T-cell (primary cell): Measurements from ENCODE around the gene PEMT. TPM values are rescaled to one million over a fixed set of nuclear protein-coding genes. Genes with fewer than 3 reads are reported as not detected.
"Not testable (repeated sequence)": the region's sequence is repeated elsewhere in the genome, so short reads cannot be mapped to it uniquely, and the experiment has no call there.

Experiments used
- ATAC-seq, 4 experiments: fragments of 200-7000 bp in 3 of 4; fragments of 150-1000 bp in 1 of 4; cut with Tn5 transposase; replicated peaks in 1 of 4; 1 replicate in 3 of 4; 2 replicates in 1 of 4; pipeline ENCODE4 v1.10.0; 2021; ENCODE audit warnings: moderate library complexity in 3 of 4, mild to moderate bottlenecking in 2 of 4, moderate number of reproducible peaks in 1 of 4
- CTCF ChIA-PET, 2 donors: fragments of 300-600 bp; sonication (Branson Sonifier 250); formaldehyde crosslinking; loops; one replicate each; lab custom pipeline; 2022; ENCODE audit warnings: antibody characterized with exemption in 2 of 2; lab: Charles Lee
- POLR2A ChIA-PET, 2 donors: fragments of 300-600 bp; sonication (Branson Sonifier 250); formaldehyde crosslinking; loops; one replicate each; lab custom pipeline; 2022; ENCODE audit warnings: antibody characterized with exemption in 2 of 2; lab: Charles Lee
- DNase-seq, 35 experiments: peaks; one replicate each; pipeline versions ENCODE4 v3.0.0 to v3.0.0-alpha.2; 2013 to 2023
- H3K27ac ChIP-seq: one replicate; pipeline ENCODE4 v1.5.1; 2013; ENCODE audit warnings: low read length
- H3K27me3 ChIP-seq, 2 experiments: replicated peaks in 1 of 2; 1 replicate in 1 of 2; 2 replicates in 1 of 2; pipeline versions ENCODE4 v1.6.1 to v1.7.0; 2013; ENCODE audit warnings: low read length in 1 of 2, mixed read lengths in 1 of 2; ENCODE audit not compliant: control insufficient read depth in 2 of 2, insufficient read depth in 2 of 2; ENCODE audit errors: extremely low read depth in 1 of 2
- H3K36me3 ChIP-seq, 2 donors: 1 replicate in 1 of 2; 2 replicates in 1 of 2; pipeline versions ENCODE4 v1.6.1 to v1.7.0; 2013; ENCODE audit warnings: low read length in 1 of 2; ENCODE audit not compliant: control insufficient read depth in 2 of 2, insufficient read depth in 1 of 2; ENCODE audit errors: extremely low read depth in 1 of 2
- H3K4me1 ChIP-seq, 2 experiments: 1 replicate in 1 of 2; 2 replicates in 1 of 2; pipeline versions ENCODE4 v1.6.1 to v1.7.0; 2013; ENCODE audit warnings: low read length in 2 of 2, mixed read lengths in 1 of 2; ENCODE audit not compliant: insufficient read depth in 2 of 2, control insufficient read depth in 1 of 2; ENCODE audit errors: extremely low read depth in 1 of 2
- H3K4me3 ChIP-seq, 2 donors: 1 replicate in 1 of 2; 2 replicates in 1 of 2; pipeline versions ENCODE4 v1.5.1 to v1.7.0; 2013; ENCODE audit warnings: mild to moderate bottlenecking in 2 of 2, low read length in 1 of 2, moderate library complexity in 1 of 2; ENCODE audit not compliant: control insufficient read depth in 1 of 2; ENCODE audit errors: extremely low read depth in 1 of 2
- H3K9me3 ChIP-seq: 2 replicates; pipeline ENCODE4 v1.7.0; 2013
- H3K27ac Mint-ChIP-seq, 2 donors: one replicate each; pipeline ENCODE4 v1.8.0; 2020 to 2021; ENCODE audit warnings: mild to moderate bottlenecking in 2 of 2, mixed read lengths in 2 of 2
- H3K27me3 Mint-ChIP-seq, 2 donors: one replicate each; pipeline ENCODE4 v1.8.0; 2021 to 2022; ENCODE audit warnings: mixed read lengths in 2 of 2
- H3K36me3 Mint-ChIP-seq: one replicate; pipeline ENCODE4 v1.8.0; 2021; ENCODE audit warnings: mixed read lengths
- H3K4me1 Mint-ChIP-seq, 3 donors: one replicate each; pipeline ENCODE4 v1.8.0; 2020 to 2022; ENCODE audit warnings: mixed read lengths in 3 of 3, mild to moderate bottlenecking in 1 of 3
- H3K4me3 Mint-ChIP-seq, 3 donors: one replicate each; pipeline ENCODE4 v1.8.0; 2020 to 2022; ENCODE audit warnings: mild to moderate bottlenecking in 3 of 3, mixed read lengths in 3 of 3, moderate library complexity in 3 of 3
- H3K9me3 Mint-ChIP-seq, 3 donors: one replicate each; pipeline ENCODE4 v1.8.0; 2020 to 2022; ENCODE audit warnings: mixed read lengths in 3 of 3
- WGBS: methylation state at CpG from one replicate; pipeline ENCODE4 v1.1.5; 2013; ENCODE audit warnings: missing lambda C conversion rate; ENCODE audit not compliant: insufficient coverage; 5-methylcytosine and 5-hydroxymethylcytosine counted together
- total RNA-seq, 35 experiments: library from RNA in 6 of 35; stranded (reverse) in 6 of 35; fragments of 120-200 nt in 1 of 35; gene quantifications; one replicate each; pipeline versions ENCODE4 v1.2.1 to v1.2.4 and lab custom pipeline; 2013 to 2026

PEMT gene
- total RNA-seq, 5 donors from 2014 or later (not counting 1 experiment from before 2014, with no cell fraction given): 13.3 to 25.8 (median 14.6) TPM

- Mint-ChIP-seq H3K27me3 (peaks cover 11 to 38% of the 10 kb centered on the region in 2 donors), H3K4me3 (no peak overlapping the region), H3K4me1 (no peaks in the 10 kb centered on the region), H3K36me3 (no peaks in the 10 kb centered on the region), H3K9me3 (no peaks in the 10 kb centered on the region), H3K27ac (no peak overlapping the region)
- Histone ChIP-seq H3K4me3 (no peak overlapping the region), H3K27ac (no peak overlapping the region), H3K4me1 (no peaks in the 10 kb centered on the region), H3K9me3 (no peaks in the 10 kb centered on the region), H3K36me3 (no peaks in the 10 kb centered on the region), H3K27me3 (peaks cover 0 to 24% of the 10 kb centered on the region in 2 experiments)
- POLR2A ChIA-PET: no interaction called here
- no peak for ATAC-seq
- 77% methylated on average over 5 of the region's 5 CpGs for WGBS
- CTCF ChIA-PET: interaction anchor here in 1 of 2 donors (0.5 kb wide), 1 partner anchor 130 kb away, joined by 6 read pairs; no protein-coding TSS in a partner anchor
- no peak for DNase-seq
These were observed 123.1 kb downstream of the PEMT start for GRCh38 chr17:17468217-17469010.

GRCh38 chr17:17467720-17468119, 123.8 kb downstream of the PEMT start:
- H3K27ac ChIP-seq: no peak overlapping the region
- ChIA-PET POLR2A (no interaction called here), CTCF (interaction anchor here in 1 of 2 donors (0.5 kb wide), 1 partner anchor 130 kb away, joined by 6 read pairs; no protein-coding TSS in a partner anchor)
- no peak for DNase-seq
- no peak overlapping the region for H3K4me3 ChIP-seq
- Mint-ChIP-seq H3K4me1 (no peaks in the 10 kb centered on the region), H3K27ac (no peak overlapping the region), H3K4me3 (no peak overlapping the region), H3K36me3 (no peaks in the 10 kb centered on the region), H3K9me3 (no peaks in the 10 kb centered on the region), H3K27me3 (peaks cover 11 to 43% of the 10 kb centered on the region in 2 donors)
- H3K36me3 ChIP-seq: no peaks in the 10 kb centered on the region
- no peaks in the 10 kb centered on the region for H3K4me1 ChIP-seq
- ATAC-seq: no peak
- H3K27me3 ChIP-seq: peaks cover 0 to 28% of the 10 kb centered on the region in 2 experiments
- 80% methylated on average over 4 of the region's 5 CpGs for WGBS
- H3K9me3 ChIP-seq: no peaks in the 10 kb centered on the region

- Histone ChIP-seq H3K9me3 (no peaks in the 10 kb centered on the region), H3K4me3 (no peak overlapping the region), H3K4me1 (no peaks in the 10 kb centered on the region), H3K27me3 (peaks cover 0 to 28% of the 10 kb centered on the region in 2 experiments), H3K36me3 (no peaks in the 10 kb centered on the region), H3K27ac (no peak overlapping the region)
- no peak overlapping the region for H3K4me3 Mint-ChIP-seq
- DNase-seq (no peak), ATAC-seq (no peak)
- H3K4me1 Mint-ChIP-seq: no peaks in the 10 kb centered on the region
- ChIA-PET POLR2A (interaction anchor here in 1 of 2 donors (0.7 kb wide), 1 partner anchor 202 kb away, joined by 3 read pairs; no protein-coding TSS in a partner anchor), CTCF (no interaction called here)
- H3K27ac Mint-ChIP-seq: no peak overlapping the region
- no peaks in the 10 kb centered on the region for H3K9me3 Mint-ChIP-seq
- peaks cover 11 to 40% of the 10 kb centered on the region in 2 donors for H3K27me3 Mint-ChIP-seq
- 78% methylated on average over 5 of the region's 5 CpGs for WGBS
- H3K36me3 Mint-ChIP-seq: no peaks in the 10 kb centered on the region
These were observed 124.5 kb downstream of the PEMT start for GRCh38 chr17:17467016-17467415.

GRCh38 chr17:17466511-17466910, 125.0 kb downstream of the PEMT start:
- ChIA-PET CTCF (interaction anchor here in 1 of 2 donors (1.0 kb wide), 1 partner anchor 23 kb away, joined by 3 read pairs; no protein-coding TSS in a partner anchor), POLR2A (interaction anchor here in 1 of 2 donors (0.7 kb wide), 1 partner anchor 202 kb away, joined by 3 read pairs; no protein-coding TSS in a partner anchor)
- H3K27me3 Mint-ChIP-seq: peaks cover 11 to 38% of the 10 kb centered on the region in 2 donors
- DNase-seq (no peak), ATAC-seq (no peak)
- Histone ChIP-seq H3K4me1 (no peaks in the 10 kb centered on the region), H3K27ac (no peak overlapping the region), H3K4me3 (no peak overlapping the region), H3K36me3 (no peaks in the 10 kb centered on the region), H3K27me3 (peaks cover 0 to 32% of the 10 kb centered on the region in 2 experiments), H3K9me3 (no peaks in the 10 kb centered on the region)
- H3K36me3 Mint-ChIP-seq: no peaks in the 10 kb centered on the region
- no peak overlapping the region for H3K27ac Mint-ChIP-seq
- H3K9me3 Mint-ChIP-seq: no peaks in the 10 kb centered on the region
- no peaks in the 10 kb centered on the region for H3K4me1 Mint-ChIP-seq
- WGBS: 20% methylated on average over 1 of the region's 5 CpGs
- no peak overlapping the region for H3K4me3 Mint-ChIP-seq

GRCh38 chr17:17465878-17466277, 125.6 kb downstream of the PEMT start:
- H3K4me3 Mint-ChIP-seq, ATAC-seq, H3K9me3 ChIP-seq, H3K27ac ChIP-seq, DNase-seq, H3K36me3 ChIP-seq, H3K4me1 Mint-ChIP-seq, H3K9me3 Mint-ChIP-seq, H3K4me3 ChIP-seq, H3K36me3 Mint-ChIP-seq, H3K4me1 ChIP-seq, H3K27ac Mint-ChIP-seq: not testable (repeated sequence)
- no CpG with 5 or more reads among the region's 1 CpG for WGBS
- ChIA-PET POLR2A (interaction anchor here in 1 of 2 donors (0.6 kb wide), 1 partner anchor 100 kb away, joined by 3 read pairs; no protein-coding TSS in a partner anchor), CTCF (interaction anchor here in 1 of 2 donors (1.0 kb wide), 1 partner anchor 23 kb away, joined by 3 read pairs; no protein-coding TSS in a partner anchor)
- H3K27me3 Mint-ChIP-seq: peaks cover 11 to 33% of the 10 kb centered on the region in 2 donors
- peaks cover 0 to 30% of the 10 kb centered on the region in 2 experiments for H3K27me3 ChIP-seq

GRCh38 chr17:17463821-17464220, 127.7 kb downstream of the PEMT start:
- DNase-seq (no peak), ATAC-seq (no peak)
- no peaks in the 10 kb centered on the region for H3K36me3 Mint-ChIP-seq
- no peak overlapping the region for H3K27ac ChIP-seq
- CTCF ChIA-PET: no interaction called here
- H3K4me1 Mint-ChIP-seq: no peaks in the 10 kb centered on the region
- no peak overlapping the region for H3K4me3 ChIP-seq
- POLR2A ChIA-PET: no interaction called here
- peaks cover 11 to 27% of the 10 kb centered on the region in 2 donors for H3K27me3 Mint-ChIP-seq
- H3K36me3 ChIP-seq: no peaks in the 10 kb centered on the region
- no peaks in the 10 kb centered on the region for H3K9me3 ChIP-seq
- WGBS: 66% methylated on average over 3 of the region's 6 CpGs
- no peak overlapping the region for H3K4me3 Mint-ChIP-seq
- H3K27ac Mint-ChIP-seq: peak overlapping the region in 1 of 2 donors; percentile 16
- no peaks in the 10 kb centered on the region for H3K4me1 ChIP-seq
- H3K9me3 Mint-ChIP-seq: peaks cover 0 to 6% (median 0%) of the 10 kb centered on the region in 3 donors
- H3K27me3 ChIP-seq: peaks cover 0 to 18% of the 10 kb centered on the region in 2 experiments
